Duodenal mucosa (tissue), 2 donors: ENCODE data around the gene POU2F3.

Source experiments
- H3K27ac ChIP-seq: one replicate; pipeline ENCODE4 v1.7.0; 2013; ENCODE audit warnings: low read depth, low read length
- H3K27me3 ChIP-seq, 2 donors: one replicate each; pipeline ENCODE4 v1.7.0; 2013; ENCODE audit warnings: low read length in 2 of 2, control low read depth in 1 of 2; ENCODE audit not compliant: insufficient read depth in 2 of 2, control insufficient read depth in 1 of 2
- H3K36me3 ChIP-seq, 2 donors: one replicate each; pipeline ENCODE4 v1.7.0; 2013; ENCODE audit warnings: low read length in 2 of 2, control low read depth in 1 of 2; ENCODE audit not compliant: insufficient read depth in 2 of 2, control insufficient read depth in 1 of 2
- H3K4me1 ChIP-seq, 2 donors: one replicate each; pipeline ENCODE4 v1.7.0; 2013; ENCODE audit warnings: low read length in 2 of 2, control low read depth in 1 of 2; ENCODE audit not compliant: insufficient read depth in 2 of 2, control insufficient read depth in 1 of 2
- H3K4me3 ChIP-seq, 2 donors: one replicate each; pipeline ENCODE4 v1.7.0; 2013; ENCODE audit warnings: low read length in 2 of 2, low read depth in 1 of 2
- H3K9ac ChIP-seq, 2 donors: one replicate each; pipeline ENCODE4 v1.7.0; 2013; ENCODE audit warnings: low read length in 2 of 2, low read depth in 1 of 2
- H3K9me3 ChIP-seq, 2 donors: one replicate each; pipeline ENCODE4 v1.7.0; 2013; ENCODE audit warnings: low read length in 2 of 2, control low read depth in 1 of 2; ENCODE audit not compliant: control insufficient read depth in 1 of 2

The POU2F3 gene

DNA sequence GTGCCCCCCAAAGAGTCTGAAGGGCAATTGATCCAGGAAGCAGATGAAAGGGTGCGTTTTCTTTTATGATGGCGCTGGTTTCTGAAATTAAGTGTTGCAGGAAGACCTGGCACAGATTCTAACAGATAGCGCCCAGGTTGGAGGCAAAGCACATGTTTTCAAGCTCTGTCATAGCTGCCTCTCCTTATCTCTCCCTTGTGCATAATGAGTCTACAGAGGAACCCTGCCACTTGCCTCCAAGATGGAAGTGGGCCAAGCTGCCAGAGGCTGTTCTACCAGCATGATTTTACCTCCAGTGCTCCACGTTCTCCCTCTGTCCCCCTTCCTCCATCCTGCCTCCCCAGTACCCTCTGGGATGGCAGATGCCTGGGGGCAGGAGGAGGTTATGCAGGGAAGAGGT lies 55.2 kb downstream of the POU2F3 start:
- Histone ChIP-seq H3K27me3 (peaks cover 0 to 4% of the 10 kb centered on the region in 2 donors), H3K4me3 (no peak overlapping the region), H3K4me1 (peaks cover 34 to 41% of the 10 kb centered on the region in 2 donors), H3K36me3 (no peaks in the 10 kb centered on the region), H3K27ac (no peak overlapping the region), H3K9me3 (no peaks in the 10 kb centered on the region), H3K9ac (no peak overlapping the region)

DNA sequence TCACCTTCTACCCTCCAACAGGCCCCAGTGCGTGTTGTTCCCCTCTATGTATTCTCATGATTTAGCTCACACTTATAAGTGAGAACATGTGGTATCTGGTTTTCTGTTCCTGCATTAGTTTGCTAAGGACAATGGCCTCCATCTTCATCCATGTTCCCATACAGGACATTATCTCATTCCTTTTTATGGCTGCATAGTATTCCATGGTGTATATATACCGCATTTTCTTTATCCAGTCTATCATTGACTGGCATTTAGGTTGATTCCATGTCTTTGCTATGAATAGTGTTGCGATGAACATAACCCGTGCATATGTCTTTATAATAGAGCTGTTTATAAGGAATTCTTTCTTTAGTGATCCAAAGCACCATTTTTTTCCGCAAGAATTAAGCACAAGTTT lies 56.6 kb downstream of the POU2F3 start:
- H3K36me3 ChIP-seq, result no peaks in the 10 kb centered on the region
- H3K9me3 ChIP-seq, result no peaks in the 10 kb centered on the region
- H3K4me1 ChIP-seq, result peaks cover 24 to 32% of the 10 kb centered on the region in 2 donors
- no peak overlapping the region for H3K27ac ChIP-seq
- no peak overlapping the region for H3K9ac ChIP-seq
- no peak overlapping the region for H3K4me3 ChIP-seq
- H3K27me3 ChIP-seq, result peaks cover 0 to 4% of the 10 kb centered on the region in 2 donors

GRCh38 chr11:120298461-120298860 lies 58.5 kb downstream of the POU2F3 start:
- no peak overlapping the region for H3K27ac ChIP-seq
- no peak overlapping the region for H3K4me3 ChIP-seq
- no peak overlapping the region for H3K9ac ChIP-seq
- no peaks in the 10 kb centered on the region for H3K36me3 ChIP-seq
- H3K9me3 ChIP-seq, result no peaks in the 10 kb centered on the region
- peaks cover 0 to 4% of the 10 kb centered on the region in 2 donors for H3K27me3 ChIP-seq
- peaks cover 32 to 37% of the 10 kb centered on the region in 2 donors for H3K4me1 ChIP-seq

- peaks cover 27 to 39% of the 10 kb centered on the region in 2 donors for H3K4me1 ChIP-seq
- H3K36me3 ChIP-seq, result no peaks in the 10 kb centered on the region
- no peak overlapping the region for H3K4me3 ChIP-seq
- H3K27me3 ChIP-seq, result peaks cover 0 to 4% of the 10 kb centered on the region in 2 donors
- H3K9me3 ChIP-seq, result no peaks in the 10 kb centered on the region
- H3K9ac ChIP-seq, result no peak overlapping the region
- H3K27ac ChIP-seq, result no peak overlapping the region
Observed at GRCh38 chr11:120302001-120302805, 62.3 kb downstream of the POU2F3 start.

GRCh38 chr11:120303004-120303637 lies 63.2 kb downstream of the POU2F3 start:
- H3K27ac ChIP-seq, result no peak overlapping the region

GRCh38 chr11:120304526-120304925 lies 64.6 kb downstream of the POU2F3 start:
- H3K27me3 ChIP-seq, result peaks cover 0 to 4% of the 10 kb centered on the region in 2 donors
- H3K4me1 ChIP-seq, result peaks cover 32 to 45% of the 10 kb centered on the region in 2 donors
- H3K9ac ChIP-seq, result no peak overlapping the region
- no peak overlapping the region for H3K4me3 ChIP-seq
- H3K9me3 ChIP-seq, result no peaks in the 10 kb centered on the region
- H3K27ac ChIP-seq, result no peak overlapping the region
- no peaks in the 10 kb centered on the region for H3K36me3 ChIP-seq

More at GRCh38 chr11:120303004-120303637, 63.2 kb downstream of the POU2F3 start:
- Histone ChIP-seq H3K36me3 (no peaks in the 10 kb centered on the region), H3K27me3 (peaks cover 0 to 4% of the 10 kb centered on the region in 2 donors), H3K4me1 (peaks cover 27 to 39% of the 10 kb centered on the region in 2 donors), H3K9ac (no peak overlapping the region), H3K4me3 (no peak overlapping the region), H3K9me3 (no peaks in the 10 kb centered on the region)

DNA sequence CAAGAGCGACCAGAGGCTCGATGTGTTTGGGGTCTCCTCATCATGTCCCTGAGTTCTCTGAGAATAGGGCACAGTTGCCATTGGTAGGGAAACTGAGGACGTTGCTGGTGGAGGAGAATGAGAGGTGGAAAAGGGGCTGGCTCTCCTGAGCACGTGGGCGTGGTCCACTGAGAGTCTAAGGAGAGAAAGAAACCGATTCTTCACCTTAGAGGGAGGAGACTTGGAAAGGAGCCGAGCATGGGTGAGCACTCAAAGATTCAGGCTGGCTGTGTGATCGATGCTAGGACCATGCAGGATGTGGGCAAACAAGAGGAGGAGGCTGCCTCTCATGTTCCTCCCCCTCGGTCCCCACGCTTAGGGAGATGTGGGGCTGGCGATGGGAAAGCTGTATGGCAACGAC lies 65.3 kb downstream of the POU2F3 start:
- Histone ChIP-seq H3K27ac (no peak overlapping the region), H3K9ac (no peak overlapping the region)

GRCh38 chr11:120306519-120307242 lies 66.7 kb downstream of the POU2F3 start:
- H3K27me3 ChIP-seq, result no peaks in the 10 kb centered on the region
- no peaks in the 10 kb centered on the region for H3K9me3 ChIP-seq
- no peaks in the 10 kb centered on the region for H3K36me3 ChIP-seq
- no peak overlapping the region for H3K9ac ChIP-seq
- no peak overlapping the region for H3K4me3 ChIP-seq
- no peak overlapping the region for H3K27ac ChIP-seq
- peaks cover 44 to 64% of the 10 kb centered on the region in 2 donors for H3K4me1 ChIP-seq

More for the DNA sequence above, 65.3 kb downstream of the POU2F3 start:
- H3K9me3 ChIP-seq, result no peaks in the 10 kb centered on the region
- H3K4me3 ChIP-seq, result no peak overlapping the region
- H3K4me1 ChIP-seq, result peaks cover 36 to 52% of the 10 kb centered on the region in 2 donors
- H3K27me3 ChIP-seq, result no peaks in the 10 kb centered on the region
- no peaks in the 10 kb centered on the region for H3K36me3 ChIP-seq

GRCh38 chr11:120307476-120307875 lies 67.5 kb downstream of the POU2F3 start:
- no peak overlapping the region for H3K4me3 ChIP-seq
- H3K36me3 ChIP-seq, result no peaks in the 10 kb centered on the region
- no peak overlapping the region for H3K9ac ChIP-seq
- no peaks in the 10 kb centered on the region for H3K27me3 ChIP-seq
- H3K27ac ChIP-seq, result no peak overlapping the region
- no peaks in the 10 kb centered on the region for H3K9me3 ChIP-seq
- H3K4me1 ChIP-seq, result peaks cover 39 to 60% of the 10 kb centered on the region in 2 donors

GRCh38 chr11:120308081-120308480 lies 68.1 kb downstream of the POU2F3 start:
- Histone ChIP-seq H3K9me3 (no peaks in the 10 kb centered on the region), H3K4me3 (no peak overlapping the region), H3K27me3 (no peaks in the 10 kb centered on the region), H3K4me1 (peaks cover 36 to 58% of the 10 kb centered on the region in 2 donors), H3K36me3 (no peaks in the 10 kb centered on the region), H3K9ac (no peak overlapping the region), H3K27ac (no peak overlapping the region)
